K562 (cell line): ENCODE results near the gene PLAAT3. TPM values are rescaled to one million over a fixed set of nuclear protein-coding genes. Genes with fewer than 3 reads are reported as not detected.
A peak's percentile ranks its signal among the peaks of the same experiment; 100 is the strongest.

Experiments used
- ARNT ChIP-seq, 2 experiments: fragments of 450-650 bp; IDR thresholded peaks; 2 replicates each; pipeline ENCODE4 v1.6.1; 2016; ENCODE audit warnings: mild to moderate bottlenecking in 1 of 2
- CREM ChIP-seq: IDR thresholded peaks from 2 replicates; pipeline ENCODE4 v1.6.1; 2014; ENCODE audit warnings: antibody characterized with exemption, low read depth
- ELF2 ChIP-seq: fragments of 250-450 bp; sonication (Bioruptor Pico); IDR thresholded peaks from 2 replicates; pipeline ENCODE4 v1.5.0; 2021; ENCODE audit warnings: mild to moderate bottlenecking
- HDGF ChIP-seq: fragments of 450-650 bp; IDR thresholded peaks from 2 replicates; pipeline ENCODE4 v1.6.1; 2016
- HLTF ChIP-seq: fragments of 450-650 bp; IDR thresholded peaks from 2 replicates; pipeline ENCODE4 v1.6.1; 2016
- HNRNPUL1 ChIP-seq: fragments of 200-400 bp; formaldehyde crosslinking; IDR thresholded peaks from 2 replicates; pipeline ENCODE4 v1.6.1; 2017; ENCODE audit warnings: low read length
- KDM1A ChIP-seq, 2 experiments: fragments of 450-650 bp; IDR thresholded peaks; 2 replicates each; pipeline ENCODE4 v1.6.1; 2016; ENCODE audit warnings: mild to moderate bottlenecking in 2 of 2
- L3MBTL2 ChIP-seq: fragments of 450-650 bp; IDR thresholded peaks from 2 replicates; pipeline ENCODE4 v1.6.1; 2016; ENCODE audit warnings: mild to moderate bottlenecking, moderate library complexity
- NBN ChIP-seq: fragments of 450-650 bp; IDR thresholded peaks from 2 replicates; pipeline ENCODE4 v1.6.1; 2016; ENCODE audit warnings: low read depth, mild to moderate bottlenecking
- NCOA6 ChIP-seq: fragments of 450-650 bp; IDR thresholded peaks from 2 replicates; pipeline ENCODE4 v1.6.1; 2017; ENCODE audit warnings: mild to moderate bottlenecking
- NEUROD1 ChIP-seq: fragments of 150-350 bp; IDR thresholded peaks from 2 replicates; pipeline ENCODE4 v1.6.1; 2014; ENCODE audit warnings: borderline replicate concordance, low read length, low read depth; ENCODE audit not compliant: partially characterized antibody
- NFE2L1 ChIP-seq: fragments of 450-650 bp; IDR thresholded peaks from 2 replicates; pipeline ENCODE4 v1.6.1; 2016; ENCODE audit warnings: missing genetic modification characterization, low read depth, mild to moderate bottlenecking, missing compliant biosample characterization, moderate library complexity, borderline replicate concordance
- NR2C2 ChIP-seq, 2 experiments: fragments of 200-800 bp in 1 of 2; sonication (Bioruptor generic) in 1 of 2; sonication (generic) in 1 of 2; formaldehyde crosslinking in 1 of 2; IDR thresholded peaks; 2 replicates each; pipeline versions ENCODE4 v1.6.1 to v1.8.0; 2016 to 2022; ENCODE audit warnings: mild to moderate bottlenecking in 1 of 2, missing compliant biosample characterization in 1 of 2, missing genetic modification characterization in 1 of 2, missing genetic modification reagents in 1 of 2
- PML ChIP-seq: IDR thresholded peaks from 2 replicates; pipeline ENCODE4 v1.6.1; 2012; ENCODE audit warnings: low read length, inconsistent platforms
- PURB ChIP-seq: sonication (generic); formaldehyde crosslinking; IDR thresholded peaks from 2 replicates; pipeline ENCODE4 v1.9.0; 2021; ENCODE audit warnings: low read depth, mild to moderate bottlenecking, missing genetic modification reagents
- SMARCA4 ChIP-seq: fragments of 450-650 bp; IDR thresholded peaks from 2 replicates; pipeline ENCODE4 v1.6.1; 2016
- SP1 ChIP-seq: sonication (generic); formaldehyde crosslinking; IDR thresholded peaks from 2 replicates; pipeline ENCODE4 v1.8.1; 2022; ENCODE audit warnings: mild to moderate bottlenecking, missing genetic modification reagents
- SREBF1 ChIP-seq: fragments of 150-350 bp; IDR thresholded peaks from 2 replicates; pipeline ENCODE4 v1.6.1; 2014; ENCODE audit warnings: antibody characterized with exemption, low read depth, low read length, borderline replicate concordance
- TBL1XR1 ChIP-seq, 2 experiments: IDR thresholded peaks; 2 replicates each; pipeline ENCODE4 v1.6.1; 2012; ENCODE audit warnings: improper control_type of control experiment in 2 of 2, low read length in 2 of 2, mild to moderate bottlenecking in 1 of 2
- TCF3 ChIP-seq: sonication (generic); formaldehyde crosslinking; IDR thresholded peaks from 2 replicates; pipeline ENCODE4 v1.4.0; 2020; ENCODE audit warnings: mild to moderate bottlenecking, missing genetic modification reagents
- ZEB2 ChIP-seq: fragments of 450-650 bp; IDR thresholded peaks from 2 replicates; pipeline ENCODE4 v1.6.1; 2016
- ZNF217 ChIP-seq: sonication (generic); formaldehyde crosslinking; IDR thresholded peaks from 2 replicates; pipeline ENCODE4 v1.8.0; 2022; ENCODE audit warnings: mild to moderate bottlenecking, missing genetic modification reagents
- ZNF589 ChIP-seq: fragments of 200-800 bp; sonication (Bioruptor generic); IDR thresholded peaks from 2 replicates; pipeline ENCODE4 v1.6.1; 2016; ENCODE audit warnings: low read depth, missing genetic modification characterization, missing compliant biosample characterization
- polyA plus RNA-seq, 8 experiments: library from polyadenylated mRNA; depleted of rRNA in 4 of 8; stranded (reverse) in 5 of 8; unstranded in 3 of 8; fragments of >200 nt; fragmentation: Nextera tagmentation in 2 of 8; fragmentation: Illumina TruSeq in 1 of 8; extraction: Ambion mirVana in 2 of 8; extraction: Trizol in 1 of 8; gene quantifications; 2 replicates each; pipeline versions ENCODE4 v1.2.1 to v1.2.3, GENCODE V29; 2011 to 2014; ENCODE audit warnings: inconsistent platforms in 1 of 8, missing spikeins in 1 of 8
- total RNA-seq, 7 experiments: library from RNA; depleted of rRNA in 6 of 7; stranded (reverse); fragments of >200 nt in 6 of 7; fragmentation: Illumina TruSeq in 2 of 7; extraction: Trizol in 2 of 7; gene quantifications; 2 replicates each; pipeline versions ENCODE4 v1.2.1 to v1.2.3, GENCODE V29; 2011 to 2021; ENCODE audit warnings: low replicate concordance in 1 of 7
- TF ChIP-seq, protein P1 (sequence below): fragments of 450-650 bp; IDR thresholded peaks from 2 replicates; pipeline ENCODE4 v1.6.1; 2017; ENCODE audit warnings: mild to moderate bottlenecking, moderate library complexity
- TF ChIP-seq, protein P2 (sequence below): fragments of 450-650 bp; IDR thresholded peaks from 2 replicates; pipeline ENCODE4 v1.6.1; 2017; ENCODE audit warnings: antibody characterized with exemption, mild to moderate bottlenecking

PLAAT3 gene
- total and polyA plus RNA-seq, 9 of the 15 experiments (the other 6 are each of a cell fraction or from before 2014, with no cell fraction given), result 0.80 to 2.7 (median 1.4) TPM

DNA sequence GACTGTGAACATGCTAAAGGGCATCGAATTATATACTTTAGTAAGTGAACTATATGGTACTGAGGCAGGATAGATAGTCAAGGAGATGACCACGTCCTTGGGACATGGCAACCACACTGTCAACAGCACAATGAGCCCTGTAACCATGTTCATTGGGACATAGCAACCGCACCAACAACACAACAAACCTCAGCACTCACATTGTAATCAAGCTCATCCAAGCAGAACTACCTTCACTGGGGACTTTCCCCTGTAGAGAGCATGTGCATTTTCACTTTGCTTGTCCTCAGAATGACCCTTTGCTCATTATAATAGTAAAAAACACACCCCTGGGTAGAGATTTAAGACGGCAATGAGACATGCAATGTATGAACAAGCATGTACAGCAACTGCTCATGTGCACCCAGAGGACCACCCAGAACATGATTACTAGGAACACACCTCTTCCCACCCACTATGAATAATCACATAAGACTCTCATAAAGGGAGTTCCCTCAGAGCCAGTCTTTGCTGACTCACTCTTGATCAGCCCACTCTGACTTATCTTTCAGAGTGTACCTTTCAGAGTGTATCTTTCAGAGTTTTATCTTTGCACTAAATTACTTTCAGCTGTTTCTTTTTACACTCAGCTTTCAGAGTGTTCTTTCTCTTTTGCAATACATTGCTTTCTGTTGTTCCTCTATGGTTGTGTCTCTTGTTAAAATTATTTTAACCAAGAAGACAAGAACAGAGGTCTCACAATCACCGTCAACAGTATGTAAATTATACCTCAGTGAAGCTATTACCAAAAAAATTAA, 47.0 kb downstream of the PLAAT3 start (continued):
- TF ChIP-seq NCOA6 (peak; percentile 41; the same call in 1 of the 2 replicates), SMARCA4 (peak; percentile 97), HLTF (peak; percentile 42; the same call in 1 of the 2 replicates), ZEB2 (peak; percentile 86), L3MBTL2 (peak; percentile 75; the same call in 1 of the 2 replicates), TCF3 (peak; percentile 77), CREM (peak; percentile 64; the same call in 1 of the 2 replicates), PURB (CRISPR knock-in tag) (no peak), NEUROD1 (peak; percentile 51), HDGF (0 out of 2 replicates have a peak, but pooled peaks have one; percentile 28), ELF2 (CRISPR knock-in tag) (0 out of 2 replicates have a peak, but pooled peaks have one; percentile 47), NFE2L1 (tag) (peak; percentile 74; the same call in 1 of the 2 replicates), KDM1A (IDR thresholded peaks at IDR 0.05) (peak; percentile 72 to 82), ARNT (IDR thresholded peaks at IDR 0.05) (peak; percentile 75 to 87; a peak in 3 of 4 replicates), ZNF589 (CRISPR knock-in tag) (peak; percentile 18; the same call in 1 of the 2 replicates), SP1 (CRISPR knock-in tag) (no peak), PML (peak; percentile 61; the same call in 1 of the 2 replicates), TBL1XR1 (IDR thresholded peaks at IDR 0.05; ENCODE audit: low read length in 2 of 2) (peak in 1 of 2 experiments; percentile 86; a peak in 2 of 4 replicates), HNRNPUL1 (no peak), NR2C2 (CRISPR knock-in tag; IDR thresholded peaks at IDR 0.05) (no peak), NR2C2 (tag; IDR thresholded peaks at IDR 0.05) (peak; percentile 24; the same call in 1 of the 2 replicates), SREBF1 (peak; percentile 69; the same call in 1 of the 2 replicates), ZNF217 (no peak), NBN (no peak; the same call in none of the 2 replicates)
- TF ChIP-seq, protein P1, sequence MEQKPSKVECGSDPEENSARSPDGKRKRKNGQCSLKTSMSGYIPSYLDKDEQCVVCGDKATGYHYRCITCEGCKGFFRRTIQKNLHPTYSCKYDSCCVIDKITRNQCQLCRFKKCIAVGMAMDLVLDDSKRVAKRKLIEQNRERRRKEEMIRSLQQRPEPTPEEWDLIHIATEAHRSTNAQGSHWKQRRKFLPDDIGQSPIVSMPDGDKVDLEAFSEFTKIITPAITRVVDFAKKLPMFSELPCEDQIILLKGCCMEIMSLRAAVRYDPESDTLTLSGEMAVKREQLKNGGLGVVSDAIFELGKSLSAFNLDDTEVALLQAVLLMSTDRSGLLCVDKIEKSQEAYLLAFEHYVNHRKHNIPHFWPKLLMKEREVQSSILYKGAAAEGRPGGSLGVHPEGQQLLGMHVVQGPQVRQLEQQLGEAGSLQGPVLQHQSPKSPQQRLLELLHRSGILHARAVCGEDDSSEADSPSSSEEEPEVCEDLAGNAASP, result peak; percentile 60; the same call in 1 of the 2 replicates
- TF ChIP-seq, protein P2, sequence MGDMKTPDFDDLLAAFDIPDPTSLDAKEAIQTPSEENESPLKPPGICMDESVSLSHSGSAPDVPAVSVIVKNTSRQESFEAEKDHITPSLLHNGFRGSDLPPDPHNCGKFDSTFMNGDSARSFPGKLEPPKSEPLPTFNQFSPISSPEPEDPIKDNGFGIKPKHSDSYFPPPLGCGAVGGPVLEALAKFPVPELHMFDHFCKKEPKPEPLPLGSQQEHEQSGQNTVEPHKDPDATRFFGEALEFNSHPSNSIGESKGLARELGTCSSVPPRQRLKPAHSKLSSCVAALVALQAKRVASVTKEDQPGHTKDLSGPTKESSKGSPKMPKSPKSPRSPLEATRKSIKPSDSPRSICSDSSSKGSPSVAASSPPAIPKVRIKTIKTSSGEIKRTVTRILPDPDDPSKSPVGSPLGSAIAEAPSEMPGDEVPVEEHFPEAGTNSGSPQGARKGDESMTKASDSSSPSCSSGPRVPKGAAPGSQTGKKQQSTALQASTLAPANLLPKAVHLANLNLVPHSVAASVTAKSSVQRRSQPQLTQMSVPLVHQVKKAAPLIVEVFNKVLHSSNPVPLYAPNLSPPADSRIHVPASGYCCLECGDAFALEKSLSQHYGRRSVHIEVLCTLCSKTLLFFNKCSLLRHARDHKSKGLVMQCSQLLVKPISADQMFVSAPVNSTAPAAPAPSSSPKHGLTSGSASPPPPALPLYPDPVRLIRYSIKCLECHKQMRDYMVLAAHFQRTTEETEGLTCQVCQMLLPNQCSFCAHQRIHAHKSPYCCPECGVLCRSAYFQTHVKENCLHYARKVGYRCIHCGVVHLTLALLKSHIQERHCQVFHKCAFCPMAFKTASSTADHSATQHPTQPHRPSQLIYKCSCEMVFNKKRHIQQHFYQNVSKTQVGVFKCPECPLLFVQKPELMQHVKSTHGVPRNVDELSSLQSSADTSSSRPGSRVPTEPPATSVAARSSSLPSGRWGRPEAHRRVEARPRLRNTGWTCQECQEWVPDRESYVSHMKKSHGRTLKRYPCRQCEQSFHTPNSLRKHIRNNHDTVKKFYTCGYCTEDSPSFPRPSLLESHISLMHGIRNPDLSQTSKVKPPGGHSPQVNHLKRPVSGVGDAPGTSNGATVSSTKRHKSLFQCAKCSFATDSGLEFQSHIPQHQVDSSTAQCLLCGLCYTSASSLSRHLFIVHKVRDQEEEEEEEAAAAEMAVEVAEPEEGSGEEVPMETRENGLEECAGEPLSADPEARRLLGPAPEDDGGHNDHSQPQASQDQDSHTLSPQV, result peak; percentile 62; the same call in 1 of the 2 replicates
